GM12801 (cell line): ENCODE data around the gene ITPK1.

Experiments
- CTCF ChIP-seq: IDR thresholded peaks from one replicate; pipeline ENCODE4 v1.5.1; 2011; ENCODE audit warnings: control low read depth; ENCODE audit not compliant: insufficient read length; ENCODE audit errors: extremely low read depth

Gene ITPK1

GRCh38 chr14:92986254-92987147 lies 129.2 kb downstream of the ITPK1 start:
- TF ChIP-seq CTCF, result no peak

- TF ChIP-seq CTCF, result no peak
Observed at GRCh38 chr14:92985521-92985920, 130.2 kb downstream of the ITPK1 start.

DNA sequence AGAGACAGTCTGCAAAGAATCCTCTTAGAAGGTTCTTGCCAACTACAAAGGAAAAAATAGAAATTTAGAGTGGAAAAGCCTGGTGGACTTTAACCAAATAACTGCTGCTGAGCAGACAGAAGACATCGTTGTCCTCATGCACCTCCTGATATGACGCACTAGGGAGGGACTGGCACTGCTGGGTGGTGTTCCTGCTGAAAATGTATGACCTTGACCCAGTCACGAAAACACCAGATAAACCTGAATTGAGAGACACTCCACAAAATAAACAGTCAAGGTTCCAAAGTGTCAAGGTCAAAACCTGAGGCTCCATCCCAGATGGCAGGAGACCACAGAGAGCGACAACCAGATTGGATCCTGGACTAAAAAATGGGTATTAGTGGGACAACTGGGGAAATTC lies 130.8 kb downstream of the ITPK1 start:
- TF ChIP-seq CTCF, result no peak

DNA sequence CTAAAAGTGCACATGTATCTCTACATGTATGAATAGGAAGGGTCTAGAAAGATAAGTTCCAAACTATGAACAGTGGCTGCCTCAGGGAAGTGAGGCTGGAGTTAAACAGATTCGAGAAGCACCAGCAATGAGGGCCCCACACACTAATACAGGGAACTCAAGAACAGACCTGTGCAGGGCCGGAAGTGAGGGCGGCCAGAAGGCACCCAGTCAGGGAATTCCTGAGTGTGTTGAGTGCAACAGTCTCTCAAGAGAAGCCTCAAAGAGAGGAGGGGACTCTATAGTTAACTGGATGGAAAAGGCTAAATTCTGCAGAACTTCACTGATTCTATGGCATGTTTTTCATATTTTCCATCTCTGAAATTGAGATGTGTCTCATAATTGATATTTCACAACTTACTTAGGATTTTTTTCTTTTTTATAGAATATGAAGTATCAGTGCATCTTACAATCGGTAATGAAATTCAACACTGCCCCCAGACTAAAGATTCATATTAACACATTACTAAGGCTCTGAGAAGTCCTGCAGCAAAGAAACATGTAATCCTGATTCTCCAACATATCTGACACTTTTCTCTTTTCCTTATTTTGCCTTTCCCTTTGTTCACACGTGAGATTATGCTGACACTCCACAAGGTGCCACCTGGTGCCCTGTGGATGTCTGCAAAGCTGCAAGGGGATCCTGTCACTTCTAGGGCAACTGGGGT lies 131.5 kb downstream of the ITPK1 start:
- TF ChIP-seq CTCF, result no peak

- TF ChIP-seq CTCF, result no peak
Observed at GRCh38 chr14:92982956-92983355, 132.8 kb downstream of the ITPK1 start.

DNA sequence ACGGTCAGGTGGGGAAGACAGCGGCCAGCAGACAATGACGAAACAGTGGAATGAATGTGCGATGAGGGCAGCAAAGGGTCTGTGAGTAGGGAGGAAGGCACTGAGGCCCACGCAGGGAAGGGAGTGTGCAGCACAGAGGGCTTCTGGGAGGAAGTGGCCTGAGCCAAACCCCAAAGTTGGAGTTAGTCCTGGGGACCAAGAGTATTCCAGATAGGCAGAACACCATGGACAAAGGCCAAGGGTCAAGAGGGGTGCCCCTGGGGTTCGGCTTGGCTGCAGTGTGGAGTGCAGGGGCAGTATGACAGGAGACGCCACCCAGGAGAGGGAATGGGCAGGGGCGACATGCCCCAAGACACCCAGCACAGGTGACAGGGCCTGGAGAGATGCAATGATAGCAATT lies 134.0 kb downstream of the ITPK1 start:
- no peak for TF ChIP-seq CTCF

DNA sequence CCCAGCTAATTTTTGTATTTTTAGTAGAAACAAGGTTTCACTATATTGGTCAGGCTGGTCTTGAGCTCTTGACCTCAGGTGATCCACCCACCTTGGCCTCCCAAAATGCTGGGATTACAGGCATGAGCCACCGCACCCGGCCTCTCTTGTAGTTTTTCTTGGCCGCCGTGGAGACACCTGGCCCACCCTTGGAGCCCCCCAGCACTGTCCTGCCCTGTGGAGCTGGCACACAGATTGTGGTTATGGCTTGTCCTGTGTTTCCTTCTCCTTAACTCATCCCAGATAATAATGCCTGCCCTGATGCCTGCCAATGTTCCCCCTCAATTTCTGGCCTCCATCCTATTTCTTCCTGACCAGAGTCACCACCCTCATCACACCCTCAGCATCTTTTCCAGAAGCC lies 134.9 kb downstream of the ITPK1 start:
- no peak for TF ChIP-seq CTCF
